Right lung (tissue), 5 donors: ENCODE measurements around the gene TRAPPC12. TPM values are rescaled to one million over a fixed set of nuclear protein-coding genes. Genes with fewer than 3 reads are reported as not detected.
A peak's percentile ranks its signal among the peaks of the same experiment; 100 is the strongest.
"Not testable (repeated sequence)": the region's sequence is repeated elsewhere in the genome, so short reads cannot be mapped to it uniquely, and the experiment has no call there.

Experiments
- DNase-seq, 2 donors: peaks; one replicate each; pipeline ENCODE4 v3.0.0-alpha.2; 2013
- polyA plus RNA-seq, 5 donors: library from polyadenylated mRNA; unstranded; fragments of 120-200 nt; gene quantifications; one replicate each; pipeline versions ENCODE4 v1.2.1 to v1.2.3, GENCODE V29; 2013; ENCODE audit warnings: inconsistent platforms in 1 of 5, low replicate concordance in 1 of 5; ENCODE audit not compliant: insufficient read length in 5 of 5, insufficient read depth in 1 of 5

The TRAPPC12 gene
- polyA plus RNA-seq, 5 donors: 77.5 to 108 (median 93.3) TPM

DNA sequence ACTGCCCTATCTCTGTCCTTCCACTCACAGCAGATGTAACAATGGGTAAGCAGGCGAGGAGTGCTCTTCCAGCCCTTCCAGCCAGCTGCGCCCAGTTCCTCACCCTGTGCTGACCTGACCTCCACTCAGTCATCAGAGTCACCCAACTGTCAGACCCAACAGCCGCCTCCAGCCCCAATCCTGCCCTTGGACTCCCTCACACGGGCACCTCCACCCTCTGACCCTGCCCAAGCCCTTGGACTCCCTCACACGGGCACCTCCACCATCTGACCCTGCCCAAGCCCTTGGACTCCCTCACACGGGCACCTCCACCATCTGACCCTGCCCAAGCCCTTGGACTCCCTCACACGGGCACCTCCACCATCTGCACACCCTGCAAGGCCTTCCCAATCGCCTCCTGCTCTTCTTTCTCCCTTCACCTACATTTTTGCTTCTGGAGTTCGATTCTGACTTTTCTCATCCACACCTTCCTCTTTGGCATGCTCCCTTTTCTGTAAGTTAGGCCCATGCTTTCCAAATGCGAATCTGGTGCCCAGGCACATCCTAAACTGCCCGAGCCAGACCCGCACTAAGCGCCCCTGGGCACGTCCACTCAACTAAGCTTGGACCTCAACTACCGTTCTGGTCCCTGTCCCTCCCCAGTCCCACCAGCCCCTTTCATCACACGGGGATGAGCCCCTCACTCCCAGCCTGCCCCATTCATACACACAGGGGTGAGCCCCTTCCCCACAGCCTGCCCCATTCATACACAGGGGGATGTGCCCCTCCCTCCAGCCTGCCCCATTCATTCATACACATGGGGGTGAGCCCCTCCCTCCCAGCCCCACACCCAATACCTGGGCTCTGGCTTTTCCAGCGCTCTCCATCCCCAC is 17.7 kb upstream of the TRAPPC12 start:
- no peak for DNase-seq

DNA sequence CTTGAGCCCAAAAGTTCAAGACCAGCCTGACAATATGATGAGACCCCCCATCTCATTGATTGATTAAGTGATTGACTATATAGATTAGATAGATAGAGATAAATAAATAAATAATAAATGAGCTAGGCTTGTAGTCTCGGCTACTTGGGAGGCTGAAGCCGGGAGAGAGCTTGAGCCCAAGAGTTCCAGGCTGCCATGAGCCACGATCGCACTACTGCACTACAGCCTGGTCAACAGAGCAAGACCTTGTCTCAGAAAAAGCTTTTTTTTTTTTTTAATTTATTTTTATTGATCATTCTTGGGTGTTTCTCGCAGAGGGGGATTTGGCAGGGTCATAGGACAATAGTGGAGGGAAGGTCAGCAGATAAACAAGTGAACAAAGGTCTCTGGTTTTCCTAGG is 14.3 kb upstream of the TRAPPC12 start:
- no peak for DNase-seq

GRCh38 chr2:3368261-3368722 is 11.2 kb upstream of the TRAPPC12 start:
- DNase-seq: no peak

- DNase-seq: not testable (repeated sequence)
Measured at GRCh38 chr2:3369340-3370181, 9.9 kb upstream of the TRAPPC12 start.

GRCh38 chr2:3376821-3377220 is 2.7 kb upstream of the TRAPPC12 start:
- DNase-seq: no peak

- DNase-seq: peak in 1 of 2 donors; percentile 20
Measured at GRCh38 chr2:3377279-3377611, 2.2 kb upstream of the TRAPPC12 start.

GRCh38 chr2:3377612-3378432 is 1.7 kb upstream of the TRAPPC12 start, which contains the start of gene EIPR1:
EIPR1 (minus strand) TSS chr2:3377818; CDS start chr2:3377689, 129 bp downstream.
- DNase-seq: peak; percentile 96

GRCh38 chr2:3379339-3379646 is 201 bp upstream of the TRAPPC12 start:
- DNase-seq: no peak

DNA sequence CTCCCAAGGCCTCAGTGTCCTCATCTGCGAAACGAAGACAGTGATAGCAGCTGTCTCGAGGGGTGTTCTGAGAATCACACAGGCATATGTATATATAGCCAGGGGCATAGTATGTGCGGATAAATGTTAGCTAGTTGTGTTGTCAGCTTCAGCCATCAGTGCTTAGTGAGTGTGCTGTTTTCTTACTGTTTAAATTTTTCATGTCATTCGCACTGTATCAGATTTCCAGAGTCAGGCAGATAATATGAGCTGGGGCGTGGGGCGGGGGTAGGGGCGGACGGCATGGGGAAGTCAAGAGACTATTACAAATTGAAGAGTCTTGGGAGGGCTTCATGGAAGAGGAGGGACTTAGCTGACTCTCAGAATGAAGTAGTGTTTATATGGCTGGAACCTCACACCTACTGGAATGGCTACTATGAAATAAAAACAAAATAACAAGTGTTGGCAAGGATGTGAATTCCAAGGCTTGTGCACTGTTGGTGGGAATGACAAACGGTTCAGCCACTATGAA is 7.0 kb downstream of the TRAPPC12 start:
- DNase-seq: no peak

- DNase-seq: no peak
Measured at GRCh38 chr2:3387011-3387410, 7.5 kb downstream of the TRAPPC12 start.

DNA sequence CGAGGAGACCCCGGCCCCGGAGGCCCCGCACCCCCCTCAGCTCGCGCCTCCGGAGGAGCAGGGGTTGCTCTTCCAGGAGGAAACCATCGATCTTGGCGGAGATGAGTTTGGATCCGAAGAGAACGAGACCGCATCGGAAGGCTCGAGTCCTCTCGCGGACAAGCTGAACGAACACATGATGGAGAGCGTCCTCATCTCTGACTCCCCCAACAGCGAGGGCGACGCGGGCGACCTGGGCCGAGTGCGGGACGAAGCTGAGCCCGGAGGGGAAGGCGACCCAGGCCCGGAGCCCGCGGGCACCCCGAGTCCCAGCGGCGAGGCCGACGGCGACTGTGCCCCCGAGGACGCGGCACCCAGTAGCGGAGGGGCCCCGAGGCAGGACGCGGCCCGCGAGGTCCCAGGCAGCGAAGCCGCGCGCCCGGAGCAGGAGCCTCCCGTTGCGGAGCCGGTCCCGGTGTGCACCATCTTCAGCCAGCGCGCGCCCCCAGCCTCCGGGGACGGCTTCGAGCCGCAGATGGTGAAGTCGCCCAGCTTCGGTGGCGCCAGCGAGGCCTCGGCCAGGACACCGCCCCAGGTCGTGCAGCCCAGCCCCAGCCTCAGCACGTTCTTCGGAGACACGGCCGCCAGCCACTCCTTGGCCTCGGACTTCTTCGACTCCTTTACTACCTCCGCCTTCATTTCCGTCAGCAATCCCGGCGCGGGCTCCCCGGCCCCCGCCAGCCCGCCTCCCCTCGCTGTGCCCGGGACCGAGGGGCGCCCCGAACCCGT is 8.3 kb downstream of the TRAPPC12 start:
- no peak for DNase-seq

DNA sequence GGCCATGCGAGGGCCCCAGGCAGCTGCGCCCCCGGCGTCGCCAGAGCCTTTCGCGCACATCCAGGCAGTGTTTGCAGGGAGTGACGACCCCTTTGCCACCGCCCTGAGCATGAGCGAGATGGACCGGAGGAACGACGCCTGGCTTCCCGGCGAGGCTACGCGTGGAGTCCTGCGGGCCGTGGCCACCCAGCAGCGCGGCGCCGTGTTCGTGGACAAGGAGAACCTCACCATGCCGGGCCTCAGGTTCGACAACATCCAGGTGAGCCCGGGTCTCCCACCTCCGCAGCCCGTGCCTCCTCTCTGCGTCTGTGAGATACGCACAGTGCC is 8.9 kb downstream of the TRAPPC12 start:
- DNase-seq: no peak

DNA sequence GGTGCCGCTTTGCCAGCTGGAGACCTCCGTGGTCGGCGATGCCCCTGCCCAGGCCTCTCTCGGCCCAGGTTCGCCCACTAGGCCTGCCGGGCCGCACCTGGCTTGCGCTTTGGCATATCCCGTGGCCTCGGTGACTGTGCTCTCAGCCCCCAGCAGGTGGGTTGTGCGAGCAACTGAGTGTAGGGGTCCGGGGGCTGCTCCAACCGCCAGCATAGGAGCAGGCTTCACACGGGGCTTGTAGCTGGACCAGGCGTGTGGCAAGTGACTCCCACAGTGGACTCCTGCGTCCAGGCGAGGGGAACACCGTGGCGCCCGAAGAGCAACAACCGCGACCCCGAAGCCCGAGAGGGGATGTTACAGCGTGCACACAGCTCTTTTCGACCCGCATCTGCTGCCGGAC is 9.7 kb downstream of the TRAPPC12 start:
- no peak for DNase-seq

DNA sequence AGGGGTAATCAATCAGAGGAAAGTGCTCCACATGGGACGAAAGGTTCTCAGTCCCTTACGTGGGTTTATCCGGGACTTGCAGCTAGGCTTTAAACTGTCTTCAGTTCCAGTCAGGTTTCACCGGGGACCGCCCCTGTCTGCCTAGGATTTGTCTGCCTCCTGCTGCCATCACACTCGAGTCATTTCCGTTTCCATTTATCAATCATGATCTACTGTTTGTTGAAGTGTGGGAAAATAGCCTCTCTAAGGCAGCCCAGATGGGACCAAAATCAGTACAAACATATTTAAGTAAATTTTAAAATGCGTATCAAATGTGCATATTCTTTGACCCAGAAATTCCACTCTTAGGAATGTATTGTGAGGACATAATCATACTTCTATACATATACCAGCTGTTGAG is 10.5 kb downstream of the TRAPPC12 start:
- DNase-seq: no peak

- DNase-seq: no peak
Measured at GRCh38 chr2:3392216-3392615, 12.7 kb downstream of the TRAPPC12 start.

GRCh38 chr2:3396920-3397559 is 17.5 kb downstream of the TRAPPC12 start:
- DNase-seq: no peak

DNA sequence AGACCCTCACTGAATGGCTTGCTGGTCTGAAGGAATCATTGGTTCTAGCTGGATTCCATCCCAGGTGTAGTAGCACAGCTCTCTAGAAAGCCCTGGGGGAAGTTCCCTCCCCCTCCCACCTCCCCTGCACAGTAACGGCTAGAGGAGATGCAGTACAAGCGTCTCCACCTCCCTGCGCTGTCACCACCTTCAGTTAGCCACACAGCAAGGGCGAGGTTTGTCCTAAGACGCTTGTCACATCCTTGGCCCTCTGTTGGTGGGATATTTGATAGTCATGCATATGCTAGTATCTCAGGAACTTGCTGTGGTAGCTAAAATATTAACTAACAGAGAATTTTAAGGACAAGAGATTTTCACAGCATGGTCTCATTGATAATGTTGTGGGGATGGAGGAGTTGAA is 19.4 kb downstream of the TRAPPC12 start:
- DNase-seq: no peak

DNA sequence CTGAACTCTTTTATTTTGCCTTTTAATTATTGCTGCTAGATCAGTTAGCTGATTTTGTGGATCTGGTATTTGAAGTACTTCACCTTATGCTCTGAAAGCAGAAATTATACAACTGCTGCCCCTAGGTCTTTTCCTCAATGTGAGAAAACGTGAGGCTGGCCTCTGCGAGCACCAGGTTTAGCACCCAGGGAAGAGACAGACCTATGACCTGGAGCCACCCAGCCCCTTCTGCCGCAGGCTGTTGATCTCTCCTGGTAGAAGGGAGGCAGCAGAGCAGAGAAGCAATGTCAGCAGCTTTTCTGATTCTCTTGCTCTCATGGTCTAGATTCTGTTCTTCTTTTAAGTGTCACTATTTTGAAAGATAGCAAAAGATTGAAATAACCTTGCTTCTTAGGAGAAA is 19.9 kb downstream of the TRAPPC12 start:
- DNase-seq: no peak

- peak; percentile 53 to 59 for DNase-seq
Measured at GRCh38 chr2:3399829-3400228, 20.3 kb downstream of the TRAPPC12 start.

DNA sequence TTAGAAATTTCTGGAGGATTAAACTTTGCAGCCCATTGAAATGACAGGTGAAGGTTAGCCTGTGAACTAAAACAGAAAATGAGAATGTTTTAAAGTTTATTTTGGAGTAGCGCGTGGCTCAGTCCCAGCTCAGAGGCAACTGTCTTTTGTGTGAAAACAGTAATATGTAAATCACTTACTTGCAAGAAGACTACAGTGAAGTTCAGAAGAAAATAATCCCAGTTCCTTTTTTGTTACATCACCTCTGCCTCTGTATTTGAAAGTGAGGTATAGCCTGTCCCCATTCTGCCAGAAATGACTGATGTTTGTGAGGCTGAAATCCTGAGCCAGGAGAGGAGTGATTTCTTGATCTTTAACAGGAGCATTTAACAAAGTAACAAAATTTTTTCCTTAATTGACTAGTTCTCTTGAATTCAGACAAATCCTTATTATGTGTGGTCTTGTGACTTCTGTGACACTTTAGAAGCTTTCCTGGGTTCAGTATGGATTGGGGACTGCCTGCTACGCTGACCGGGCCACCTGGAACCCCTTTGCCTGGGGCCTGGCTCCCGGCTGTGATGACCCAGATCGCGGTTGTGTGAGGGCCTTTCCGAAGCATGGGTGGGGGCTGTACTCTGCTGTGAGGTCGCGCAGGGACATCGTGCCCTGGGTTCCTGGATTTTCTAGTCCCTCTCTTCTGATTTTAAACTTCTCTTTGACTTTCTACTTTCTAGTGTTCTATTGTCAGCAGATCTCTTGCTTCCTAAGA is 24.3 kb downstream of the TRAPPC12 start:
- no peak for DNase-seq
